ENCODE data around the gene GOSR1.

The GOSR1 gene

DNA sequence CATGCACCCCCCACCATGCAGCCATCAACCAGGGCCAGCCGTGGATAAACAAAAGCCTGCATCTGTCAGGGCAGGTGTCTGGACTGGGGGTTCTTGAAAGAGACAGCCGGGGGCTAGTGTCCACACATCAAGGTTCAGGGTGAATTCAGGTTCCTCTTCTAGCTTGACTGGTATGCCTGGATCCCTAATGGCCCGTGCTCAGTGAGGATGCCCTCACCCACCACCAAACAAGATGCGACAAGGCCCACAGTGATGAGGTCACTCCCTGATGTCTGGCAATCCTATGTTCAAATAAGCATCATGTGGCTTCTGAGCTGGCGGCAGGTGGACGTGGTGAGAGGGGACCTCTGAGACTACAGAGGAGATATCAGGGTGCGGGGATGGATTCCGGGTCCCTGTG is 64.6 kb downstream of the GOSR1 start:
- Histone ChIP-seq H3K9ac (ENCODE audit: low read length) (no peak overlapping the region), H3K36me3 (ENCODE audit: low read length) (no peaks in the 10 kb centered on the region), H3K27ac (ENCODE audit: low read depth, low read length) (no peak overlapping the region), H2AFZ (ENCODE audit: low read depth, low read length, severe bottlenecking) (no peak overlapping the region), H3K4me2 (ENCODE audit: low read depth, low read length, poor library complexity, severe bottlenecking) (no peak overlapping the region), H3K79me2 (ENCODE audit: insufficient read depth, low read length) (no peaks in the 10 kb centered on the region), H3K4me3 (ENCODE audit: insufficient read depth, low read length, poor library complexity, severe bottlenecking) (no peak overlapping the region), H3K9me2 (replicated peaks; ENCODE audit: insufficient read depth, low read length) (no peaks in the 10 kb centered on the region), H3F3A (ENCODE audit: insufficient read depth) (no peaks in the 10 kb centered on the region), H3K27me3 (ENCODE audit: low read length) (no peaks in the 10 kb centered on the region), H3K9me3 (ENCODE audit: insufficient read depth, low read length) (no peaks in the 10 kb centered on the region), H4K20me1 (ENCODE audit: low read depth, low read length) (no peaks in the 10 kb centered on the region)
- TF ChIP-seq, protein P1, sequence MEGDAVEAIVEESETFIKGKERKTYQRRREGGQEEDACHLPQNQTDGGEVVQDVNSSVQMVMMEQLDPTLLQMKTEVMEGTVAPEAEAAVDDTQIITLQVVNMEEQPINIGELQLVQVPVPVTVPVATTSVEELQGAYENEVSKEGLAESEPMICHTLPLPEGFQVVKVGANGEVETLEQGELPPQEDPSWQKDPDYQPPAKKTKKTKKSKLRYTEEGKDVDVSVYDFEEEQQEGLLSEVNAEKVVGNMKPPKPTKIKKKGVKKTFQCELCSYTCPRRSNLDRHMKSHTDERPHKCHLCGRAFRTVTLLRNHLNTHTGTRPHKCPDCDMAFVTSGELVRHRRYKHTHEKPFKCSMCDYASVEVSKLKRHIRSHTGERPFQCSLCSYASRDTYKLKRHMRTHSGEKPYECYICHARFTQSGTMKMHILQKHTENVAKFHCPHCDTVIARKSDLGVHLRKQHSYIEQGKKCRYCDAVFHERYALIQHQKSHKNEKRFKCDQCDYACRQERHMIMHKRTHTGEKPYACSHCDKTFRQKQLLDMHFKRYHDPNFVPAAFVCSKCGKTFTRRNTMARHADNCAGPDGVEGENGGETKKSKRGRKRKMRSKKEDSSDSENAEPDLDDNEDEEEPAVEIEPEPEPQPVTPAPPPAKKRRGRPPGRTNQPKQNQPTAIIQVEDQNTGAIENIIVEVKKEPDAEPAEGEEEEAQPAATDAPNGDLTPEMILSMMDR (IDR thresholded peaks at IDR 0.05; ENCODE audit: insufficient read depth, low read length, poor library complexity, severe bottlenecking): no peak

DNA sequence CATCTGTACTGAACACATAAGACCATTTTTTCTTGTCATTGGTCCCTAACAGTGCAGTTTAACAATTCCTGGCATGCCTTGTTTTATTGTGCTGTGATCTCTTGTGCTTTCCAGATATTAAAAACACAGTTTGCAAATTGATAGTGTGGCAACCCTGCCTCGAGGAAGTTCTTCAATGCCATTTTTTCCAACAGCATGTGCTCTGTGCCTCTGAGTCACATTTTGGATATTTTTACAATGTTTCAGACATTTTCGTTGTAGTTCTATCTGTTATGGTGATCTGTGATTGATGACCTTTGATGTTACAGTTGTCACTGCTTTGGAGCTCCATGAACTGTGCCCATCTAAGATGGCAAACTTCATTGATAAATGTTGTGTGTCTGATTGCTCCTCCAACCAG is 66.2 kb downstream of the GOSR1 start:
- H3K9me3 ChIP-seq (ENCODE audit: insufficient read depth, low read length): no peaks in the 10 kb centered on the region
- H3K4me2 ChIP-seq (ENCODE audit: low read depth, low read length, poor library complexity, severe bottlenecking): no peak overlapping the region
- no peaks in the 10 kb centered on the region for H3K36me3 ChIP-seq (ENCODE audit: low read length)
- no peaks in the 10 kb centered on the region for H3F3A ChIP-seq (ENCODE audit: insufficient read depth)
- H2AFZ ChIP-seq (ENCODE audit: low read depth, low read length, severe bottlenecking): no peak overlapping the region
- H4K20me1 ChIP-seq (ENCODE audit: low read depth, low read length): no peaks in the 10 kb centered on the region
- H3K9ac ChIP-seq (ENCODE audit: low read length): no peak overlapping the region
- H3K27me3 ChIP-seq (ENCODE audit: low read length): no peaks in the 10 kb centered on the region
- TF ChIP-seq, protein P1 (IDR thresholded peaks at IDR 0.05; ENCODE audit: insufficient read depth, low read length, poor library complexity, severe bottlenecking): no peak
- no peak for TF ChIP-seq EZH2phosphoT487 (conservative IDR thresholded peaks at IDR 0.05; ENCODE audit: low read length)
- no peak overlapping the region for H3K4me3 ChIP-seq (ENCODE audit: insufficient read depth, low read length, poor library complexity, severe bottlenecking)
- H3K79me2 ChIP-seq (ENCODE audit: insufficient read depth, low read length): no peaks in the 10 kb centered on the region
- H3K27ac ChIP-seq (ENCODE audit: low read depth, low read length): no peak overlapping the region
- H3K9me2 ChIP-seq (replicated peaks; ENCODE audit: insufficient read depth, low read length): no peaks in the 10 kb centered on the region

DNA sequence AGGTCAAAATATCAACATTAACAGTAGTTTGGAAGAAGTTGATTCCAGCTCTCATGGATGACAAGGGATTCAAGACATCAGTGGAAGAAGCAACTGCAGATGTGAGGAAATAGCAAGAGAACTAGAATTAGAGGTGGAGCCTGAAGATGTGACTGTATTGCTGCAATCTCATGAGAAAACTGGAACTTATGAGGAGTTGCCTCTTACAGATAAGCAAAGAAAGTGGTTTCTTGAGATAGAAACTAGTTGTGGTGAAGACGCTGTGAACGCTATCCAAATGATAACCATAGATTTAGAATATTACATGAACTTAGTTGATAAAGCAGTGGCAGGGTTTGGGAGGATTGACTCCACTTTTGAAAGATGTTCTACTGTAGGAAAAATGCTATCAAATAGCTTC is 67.8 kb downstream of the GOSR1 start:
- TF ChIP-seq EZH2phosphoT487 (conservative IDR thresholded peaks at IDR 0.05; ENCODE audit: low read length): no peak
- TF ChIP-seq, protein P1 (IDR thresholded peaks at IDR 0.05; ENCODE audit: insufficient read depth, low read length, poor library complexity, severe bottlenecking): no peak
- Histone ChIP-seq H2AFZ (ENCODE audit: low read depth, low read length, severe bottlenecking) (no peak overlapping the region), H3K27me3 (ENCODE audit: low read length) (no peaks in the 10 kb centered on the region), H4K20me1 (ENCODE audit: low read depth, low read length) (no peaks in the 10 kb centered on the region), H3K9me3 (ENCODE audit: insufficient read depth, low read length) (no peaks in the 10 kb centered on the region), H3K79me2 (ENCODE audit: insufficient read depth, low read length) (no peaks in the 10 kb centered on the region), H3K27ac (ENCODE audit: low read depth, low read length) (no peak overlapping the region), H3K4me2 (ENCODE audit: low read depth, low read length, poor library complexity, severe bottlenecking) (no peak overlapping the region), H3K36me3 (ENCODE audit: low read length) (no peaks in the 10 kb centered on the region), H3F3A (ENCODE audit: insufficient read depth) (no peaks in the 10 kb centered on the region), H3K9ac (ENCODE audit: low read length) (no peak overlapping the region), H3K4me3 (ENCODE audit: insufficient read depth, low read length, poor library complexity, severe bottlenecking) (no peak overlapping the region), H3K9me2 (replicated peaks; ENCODE audit: insufficient read depth, low read length) (no peaks in the 10 kb centered on the region)
